Fibroblast of mammary gland (primary cell): ENCODE data around the gene FOLR3.
"Not testable (repeated sequence)": the region's sequence is repeated elsewhere in the genome, so short reads cannot be mapped to it uniquely, and the experiment has no call there.

Experiments used
- DNase-seq: peaks from one replicate; pipeline ENCODE4 v3.0.0-alpha.2; 2010; ENCODE audit warnings: low read depth
- H3K4me3 ChIP-seq: 2 replicates; pipeline ENCODE4 v1.5.1; 2011; ENCODE audit warnings: low read depth, mild to moderate bottlenecking, low read length, moderate library complexity; ENCODE audit not compliant: control insufficient read depth
- TF ChIP-seq, protein P1 (sequence below): conservative IDR thresholded peaks from 2 replicates; pipeline ENCODE4 v1.5.1; 2011; ENCODE audit warnings: low read depth, low read length, inconsistent platforms; ENCODE audit not compliant: control insufficient read depth, insufficient read depth

Gene FOLR3

GRCh38 chr11:72136684-72137262 lies 1.2 kb downstream of the FOLR3 start:
- no peak for DNase-seq
- TF ChIP-seq, protein P1, sequence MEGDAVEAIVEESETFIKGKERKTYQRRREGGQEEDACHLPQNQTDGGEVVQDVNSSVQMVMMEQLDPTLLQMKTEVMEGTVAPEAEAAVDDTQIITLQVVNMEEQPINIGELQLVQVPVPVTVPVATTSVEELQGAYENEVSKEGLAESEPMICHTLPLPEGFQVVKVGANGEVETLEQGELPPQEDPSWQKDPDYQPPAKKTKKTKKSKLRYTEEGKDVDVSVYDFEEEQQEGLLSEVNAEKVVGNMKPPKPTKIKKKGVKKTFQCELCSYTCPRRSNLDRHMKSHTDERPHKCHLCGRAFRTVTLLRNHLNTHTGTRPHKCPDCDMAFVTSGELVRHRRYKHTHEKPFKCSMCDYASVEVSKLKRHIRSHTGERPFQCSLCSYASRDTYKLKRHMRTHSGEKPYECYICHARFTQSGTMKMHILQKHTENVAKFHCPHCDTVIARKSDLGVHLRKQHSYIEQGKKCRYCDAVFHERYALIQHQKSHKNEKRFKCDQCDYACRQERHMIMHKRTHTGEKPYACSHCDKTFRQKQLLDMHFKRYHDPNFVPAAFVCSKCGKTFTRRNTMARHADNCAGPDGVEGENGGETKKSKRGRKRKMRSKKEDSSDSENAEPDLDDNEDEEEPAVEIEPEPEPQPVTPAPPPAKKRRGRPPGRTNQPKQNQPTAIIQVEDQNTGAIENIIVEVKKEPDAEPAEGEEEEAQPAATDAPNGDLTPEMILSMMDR = no peak
- no peak overlapping the region for H3K4me3 ChIP-seq

GRCh38 chr11:72138821-72139390 lies 3.4 kb downstream of the FOLR3 start:
- H3K4me3 ChIP-seq = no peak overlapping the region
- DNase-seq = no peak
- TF ChIP-seq, protein P1 = no peak

GRCh38 chr11:72139500-72139899 lies 4.0 kb downstream of the FOLR3 start:
- H3K4me3 ChIP-seq = no peak overlapping the region
- DNase-seq = no peak
- TF ChIP-seq, protein P1 = no peak

GRCh38 chr11:72140661-72141060 lies 5.1 kb downstream of the FOLR3 start:
- TF ChIP-seq, protein P1 = no peak
- DNase-seq = no peak
- H3K4me3 ChIP-seq = no peak overlapping the region

GRCh38 chr11:72141066-72141465 lies 5.5 kb downstream of the FOLR3 start:
- TF ChIP-seq, protein P1 = no peak
- no peak overlapping the region for H3K4me3 ChIP-seq
- peak; percentile 94 for DNase-seq

GRCh38 chr11:72142086-72142485 lies 6.6 kb downstream of the FOLR3 start:
- not testable (repeated sequence) for DNase-seq, H3K4me3 ChIP-seq

GRCh38 chr11:72142543-72142942 lies 7.0 kb downstream of the FOLR3 start:
- DNase-seq, H3K4me3 ChIP-seq: not testable (repeated sequence)
